ENCODE measurements around the gene HOXA5. TPM values are rescaled to one million over a fixed set of nuclear protein-coding genes. Genes with fewer than 3 reads are reported as not detected.

HOXA5 gene
- total RNA-seq, 1 experiment from 2014 or later: 7.4 TPM

GRCh38 chr7:27117887-27118491 is 25.5 kb downstream of the HOXA5 start:
- POLR2A ChIA-PET: interaction anchor here (0.6 to 15.3 kb wide), 7 partner anchors 7 to 261 kb away, joined by 3 to 485 read pairs (median 129); partner anchors contain the start of genes HOXA1, HOXA5 and SKAP2
- Mint-ChIP-seq H3K4me3 (ENCODE audit: unreplicated experiment) (no peak overlapping the region), H3K9me3 (ENCODE audit: unreplicated experiment) (no peaks in the 10 kb centered on the region), H3K27me3 (ENCODE audit: insufficient read depth, unreplicated experiment) (no peaks in the 10 kb centered on the region), H3K4me1 (ENCODE audit: insufficient read depth, unreplicated experiment) (peaks cover 27% of the 10 kb centered on the region), H3K36me3 (ENCODE audit: insufficient read depth, unreplicated experiment) (peaks cover 31% of the 10 kb centered on the region), H3K27ac (ENCODE audit: low read depth, unreplicated experiment) (no peak overlapping the region)
- BruUV-seq (replicated peaks): no TSS peak
- CTCF ChIA-PET: interaction anchor here (0.8 to 2.7 kb wide), 4 partner anchors 13 to 264 kb away, joined by 3 to 12 read pairs (median 6); partner anchors contain the start of gene HOXA4
- intact Hi-C loops (cut with micrococcal nuclease): no loop called here
- no peak for DNase-seq (ENCODE audit: unreplicated experiment)
- TF ChIP-seq CTCF (IDR thresholded peaks at IDR 0.05; ENCODE audit: unreplicated experiment): no peak

DNA sequence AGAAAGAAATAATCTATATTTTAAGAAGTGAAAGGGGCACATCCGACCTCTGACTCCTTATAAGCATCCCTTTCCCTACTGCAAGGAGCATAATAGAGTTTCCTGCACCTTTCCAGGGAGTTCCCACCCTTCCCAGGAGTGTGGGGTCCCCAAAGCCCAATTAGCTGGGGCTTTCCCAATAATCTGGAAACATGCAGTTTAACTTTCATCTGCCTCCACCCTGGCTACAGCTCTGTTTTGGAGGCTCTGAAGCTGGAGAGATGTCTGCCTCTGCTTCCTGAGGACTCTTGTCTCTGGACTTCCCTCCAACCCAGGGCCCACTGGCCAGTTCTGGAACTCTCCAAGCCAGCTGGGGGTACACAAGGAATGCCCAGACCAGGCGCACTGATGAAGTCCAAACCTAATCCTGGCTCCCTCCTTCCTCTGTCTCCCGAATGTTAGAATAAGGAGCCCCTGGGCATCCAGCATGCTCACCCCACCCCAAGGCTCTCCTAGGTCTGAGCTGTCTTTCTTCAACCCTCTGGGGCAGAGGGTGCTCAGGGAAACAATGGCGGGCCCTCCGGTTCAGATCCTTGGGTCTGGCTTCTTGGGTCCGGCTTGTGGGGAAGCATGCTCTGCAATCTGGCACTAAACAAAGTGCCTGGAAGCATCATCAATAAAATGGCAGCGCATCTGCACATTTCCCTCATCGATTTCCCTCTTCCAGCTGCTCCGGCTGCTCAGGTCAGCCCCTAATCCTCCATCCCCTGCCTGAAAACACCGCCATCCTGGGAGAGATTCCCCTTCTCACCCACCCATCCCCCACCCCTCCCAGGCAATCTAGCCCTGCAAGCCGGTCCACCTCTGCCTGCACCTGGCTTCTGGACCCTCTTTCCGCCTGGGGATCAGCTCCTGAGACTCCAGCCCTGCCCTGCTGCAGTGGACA is 26.3 kb downstream of the HOXA5 start:
- TF ChIP-seq CTCF (IDR thresholded peaks at IDR 0.05; ENCODE audit: unreplicated experiment): no peak
- peaks cover 27% of the 10 kb centered on the region for H3K4me1 Mint-ChIP-seq (ENCODE audit: insufficient read depth, unreplicated experiment)
- ChIA-PET POLR2A (interaction anchor here (1.0 to 15.3 kb wide), 9 partner anchors 8 to 545 kb away, joined by 3 to 485 read pairs (median 129); partner anchors contain the start of genes HIBADH, HOXA1, HOXA5 and SKAP2), CTCF (interaction anchor here (1.0 to 3.6 kb wide), 9 partner anchors 9 to 264 kb away, joined by 3 to 24 read pairs (median 9); partner anchors contain the start of gene HOXA4)
- intact Hi-C loops (cut with micrococcal nuclease): no loop called here
- peak overlapping the region; percentile 90 for H3K27ac Mint-ChIP-seq (ENCODE audit: low read depth, unreplicated experiment)
- BruUV-seq (replicated peaks): no TSS peak
- no peak for DNase-seq (ENCODE audit: unreplicated experiment)
- peak overlapping the region; percentile 80 for H3K4me3 Mint-ChIP-seq (ENCODE audit: unreplicated experiment)
- H3K36me3 Mint-ChIP-seq (ENCODE audit: insufficient read depth, unreplicated experiment): peaks cover 28% of the 10 kb centered on the region
- no peaks in the 10 kb centered on the region for H3K27me3 Mint-ChIP-seq (ENCODE audit: insufficient read depth, unreplicated experiment)
- no peaks in the 10 kb centered on the region for H3K9me3 Mint-ChIP-seq (ENCODE audit: unreplicated experiment)

DNA sequence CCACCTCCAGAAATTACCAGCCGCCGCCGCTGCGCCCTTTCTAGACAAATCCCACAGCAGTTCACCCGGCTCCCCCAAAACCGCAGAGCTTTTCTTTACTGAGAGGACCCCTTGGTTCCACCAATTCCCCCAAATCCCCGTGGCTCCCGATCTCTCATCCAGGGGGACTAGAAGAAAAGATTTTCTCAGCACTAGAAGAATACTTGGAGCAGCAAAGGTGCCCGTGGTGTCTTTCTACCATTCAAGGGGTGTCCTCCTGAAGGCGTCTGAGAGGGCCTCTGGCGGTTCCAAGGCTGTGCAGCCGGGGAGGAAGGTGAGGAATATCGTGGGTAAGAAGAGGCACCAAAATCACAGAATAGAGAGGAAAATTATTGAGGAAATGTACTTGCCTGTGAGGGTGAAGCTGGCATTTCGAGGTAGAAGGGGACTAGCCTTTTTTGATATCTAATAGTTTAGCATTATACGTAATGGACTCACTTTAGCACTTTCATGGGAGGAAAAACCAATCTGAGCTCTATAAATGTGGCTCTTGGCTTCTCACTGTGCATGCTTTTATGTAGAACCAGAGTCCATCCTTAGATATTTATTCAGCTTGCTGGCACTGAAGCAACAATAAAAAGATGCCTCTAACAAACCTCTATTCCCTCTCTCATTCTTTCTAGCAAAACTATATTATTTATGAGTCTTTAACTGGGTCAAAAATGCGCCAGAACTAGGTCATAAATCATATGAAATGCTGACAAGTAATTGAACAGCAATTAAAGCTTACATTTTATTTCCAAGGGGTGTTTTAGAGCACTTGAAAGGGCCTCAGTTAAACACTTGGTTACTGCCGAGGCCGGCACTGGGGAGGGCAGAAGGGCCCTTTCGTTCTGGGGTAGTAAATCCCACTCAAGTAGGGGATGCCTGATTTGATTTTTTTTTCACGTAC is 27.2 kb downstream of the HOXA5 start:
- no peaks in the 10 kb centered on the region for H3K27me3 Mint-ChIP-seq (ENCODE audit: insufficient read depth, unreplicated experiment)
- ChIA-PET POLR2A (interaction anchor here (0.8 to 15.3 kb wide), 14 partner anchors 8 to 546 kb away, joined by 3 to 485 read pairs (median 4); partner anchors contain the start of genes HIBADH, HOXA1, HOXA5 and SKAP2), CTCF (interaction anchor here (0.6 to 3.6 kb wide), 15 partner anchors 10 to 263 kb away, joined by 3 to 24 read pairs (median 6); partner anchors contain the start of gene HOXA4)
- H3K4me1 Mint-ChIP-seq (ENCODE audit: insufficient read depth, unreplicated experiment): peaks cover 33% of the 10 kb centered on the region
- H3K27ac Mint-ChIP-seq (ENCODE audit: low read depth, unreplicated experiment): peak overlapping the region; percentile 90
- no TSS peak for BruUV-seq (replicated peaks)
- DNase-seq (ENCODE audit: unreplicated experiment): peak; percentile 53
- no peak for TF ChIP-seq CTCF (IDR thresholded peaks at IDR 0.05; ENCODE audit: unreplicated experiment)
- H3K36me3 Mint-ChIP-seq (ENCODE audit: insufficient read depth, unreplicated experiment): peaks cover 30% of the 10 kb centered on the region
- H3K4me3 Mint-ChIP-seq (ENCODE audit: unreplicated experiment): peak overlapping the region; percentile 80
- H3K9me3 Mint-ChIP-seq (ENCODE audit: unreplicated experiment): no peaks in the 10 kb centered on the region
- intact Hi-C loops (cut with micrococcal nuclease): no loop called here

Data from MCF 10A (cell line).